Measurements from ENCODE around the gene NPIPA1.
A peak's percentile ranks its signal among the peaks of the same experiment; 100 is the strongest.
"Not testable (repeated sequence)": the region's sequence is repeated elsewhere in the genome, so short reads cannot be mapped to it uniquely, and the experiment has no call there.

NPIPA1 gene

DNA sequence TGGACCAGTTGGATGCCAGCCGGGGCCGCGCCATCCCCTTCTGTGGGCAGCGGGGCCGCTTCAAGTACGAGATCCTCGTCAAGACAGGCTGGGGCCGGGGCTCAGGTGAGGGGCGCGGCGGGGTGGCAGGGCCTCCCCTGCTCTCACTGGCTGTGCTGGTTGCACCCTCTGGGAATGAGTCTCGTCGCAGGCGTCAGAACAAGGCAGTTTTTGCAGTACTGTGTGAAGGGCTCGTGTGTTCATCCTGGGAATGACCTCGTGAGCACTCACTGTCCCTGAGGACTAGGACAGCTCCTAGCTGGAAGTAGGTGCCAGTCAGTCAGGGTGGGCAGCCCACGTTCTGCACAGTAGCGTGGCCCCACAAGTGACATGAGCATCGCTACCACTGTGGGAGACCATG, 6.3 kb upstream of the NPIPA1 start:
- DNase-seq = not testable (repeated sequence)

- not testable (repeated sequence) for DNase-seq
These were observed 4.5 kb upstream of the NPIPA1 start for GRCh38 chr16:14932581-14933375.

GRCh38 chr16:14937994-14938393, 751 bp downstream of the NPIPA1 start:
- DNase-seq = not testable (repeated sequence)

DNA sequence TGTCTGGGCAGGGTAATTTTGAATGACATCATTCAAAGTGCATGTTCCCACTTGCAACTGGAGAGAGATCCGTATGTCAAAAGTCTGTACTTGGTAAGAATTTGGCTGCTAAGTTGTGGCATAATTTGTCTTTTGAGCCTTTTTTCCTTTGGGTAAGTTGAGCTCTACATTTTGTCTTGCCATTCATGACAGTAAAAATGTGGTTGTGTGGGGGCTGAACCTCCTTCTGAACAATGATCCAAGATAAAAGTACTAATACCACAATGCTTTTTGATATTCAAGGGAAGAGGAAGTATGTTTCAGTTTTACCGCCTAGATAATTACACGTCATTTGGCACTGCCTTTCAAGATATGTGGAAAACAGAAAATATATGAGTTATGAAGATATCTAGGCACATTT, 5.4 kb downstream of the NPIPA1 start:
- not testable (repeated sequence) for DNase-seq

- no peak for DNase-seq
These were observed 18.4 kb downstream of the NPIPA1 start for GRCh38 chr16:14955546-14956231.

DNA sequence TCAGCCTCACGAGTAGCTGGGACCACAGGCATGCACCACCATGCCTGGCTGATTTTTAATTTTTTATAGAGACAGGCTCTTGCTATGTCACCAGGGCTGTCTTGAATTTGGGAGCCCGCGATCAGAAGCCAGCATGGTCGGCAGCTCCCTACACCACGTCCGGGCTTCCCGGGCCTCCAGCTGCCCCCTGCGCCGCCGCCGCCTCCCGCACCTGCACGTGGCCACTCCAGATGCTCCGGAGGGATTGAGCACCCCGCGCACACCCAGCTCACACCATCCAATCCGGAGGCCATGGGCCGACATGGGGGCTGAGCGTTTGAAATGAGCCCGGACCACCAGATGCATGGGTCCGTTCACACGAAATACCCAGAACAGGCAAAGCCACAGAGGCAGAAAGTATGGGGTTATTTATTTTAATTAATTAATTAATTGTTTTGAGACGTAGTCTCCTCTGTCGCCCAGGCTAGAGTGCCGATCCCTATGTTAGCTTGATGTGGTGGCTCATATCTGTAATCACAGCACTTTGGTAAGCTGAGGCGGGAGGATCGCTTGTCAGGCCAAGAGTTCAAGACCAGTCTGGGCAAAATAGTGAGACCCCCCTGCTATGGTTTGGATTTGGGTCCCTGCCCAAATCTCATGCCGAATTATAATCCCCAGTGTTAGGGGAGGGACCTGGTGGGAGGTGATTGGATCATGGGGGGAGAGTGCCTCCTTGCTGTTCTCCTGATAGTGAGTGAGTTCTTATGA, 20.5 kb downstream of the NPIPA1 start:
- DNase-seq = no peak

DNA sequence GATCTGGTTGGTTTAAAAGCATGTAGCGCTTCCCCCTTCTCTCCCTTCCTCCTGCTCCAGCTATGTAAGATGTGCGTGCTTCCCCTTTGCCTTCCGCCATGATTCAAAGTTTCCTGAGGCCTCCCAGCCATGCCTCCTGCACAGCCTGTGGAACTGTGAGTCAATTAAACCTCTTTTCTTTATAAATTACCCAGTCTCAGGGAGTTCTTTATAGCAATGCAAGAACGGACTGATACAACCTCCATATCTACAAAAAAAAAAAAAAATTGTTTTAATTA, 21.0 kb downstream of the NPIPA1 start:
- no peak for DNase-seq

- DNase-seq = no peak
These were observed 21.7 kb downstream of the NPIPA1 start for GRCh38 chr16:14958970-14959369.

DNA sequence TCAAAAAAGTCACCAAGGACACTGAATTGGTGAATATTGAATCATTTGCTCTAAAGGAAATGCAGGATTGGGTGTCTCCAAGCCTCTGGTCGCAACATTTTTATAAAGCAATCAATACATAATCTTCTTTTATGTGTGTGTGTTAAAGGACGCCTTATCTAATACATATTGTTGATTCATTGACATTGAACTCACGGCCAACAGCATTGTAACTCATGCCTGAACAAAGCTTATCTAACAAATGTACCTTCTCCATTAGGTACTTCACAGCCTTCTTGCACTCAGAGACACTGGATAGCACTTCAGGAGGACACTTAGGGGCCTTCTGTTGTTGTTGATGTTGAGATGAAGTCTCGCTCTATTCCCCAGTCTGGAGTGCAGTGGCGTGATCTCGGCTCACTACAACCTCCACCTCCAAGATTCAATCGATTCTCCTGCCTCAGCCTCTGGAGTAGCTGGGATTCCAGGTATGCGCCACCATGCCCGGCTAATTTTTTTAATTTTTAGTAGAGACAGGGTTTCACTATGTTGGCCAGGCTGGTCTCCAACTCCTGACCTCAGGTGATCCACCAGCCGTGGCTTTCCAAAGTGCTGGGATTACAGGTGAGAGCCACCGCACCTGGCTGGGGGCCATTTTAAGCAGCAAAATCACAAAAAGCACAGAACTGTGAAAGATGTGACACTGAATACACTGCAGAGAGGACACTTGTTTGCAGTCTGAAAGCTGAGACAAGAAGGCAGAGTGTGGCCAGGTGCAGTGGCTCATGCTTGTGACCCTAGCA, 24.4 kb downstream of the NPIPA1 start:
- no peak for DNase-seq

GRCh38 chr16:14963281-14964173, 26.3 kb downstream of the NPIPA1 start:
- DNase-seq = no peak

- DNase-seq = no peak
These were observed 28.1 kb downstream of the NPIPA1 start for GRCh38 chr16:14965328-14965727.

- not testable (repeated sequence) for DNase-seq
These were observed 32.6 kb downstream of the NPIPA1 start for GRCh38 chr16:14969795-14970194.

DNA sequence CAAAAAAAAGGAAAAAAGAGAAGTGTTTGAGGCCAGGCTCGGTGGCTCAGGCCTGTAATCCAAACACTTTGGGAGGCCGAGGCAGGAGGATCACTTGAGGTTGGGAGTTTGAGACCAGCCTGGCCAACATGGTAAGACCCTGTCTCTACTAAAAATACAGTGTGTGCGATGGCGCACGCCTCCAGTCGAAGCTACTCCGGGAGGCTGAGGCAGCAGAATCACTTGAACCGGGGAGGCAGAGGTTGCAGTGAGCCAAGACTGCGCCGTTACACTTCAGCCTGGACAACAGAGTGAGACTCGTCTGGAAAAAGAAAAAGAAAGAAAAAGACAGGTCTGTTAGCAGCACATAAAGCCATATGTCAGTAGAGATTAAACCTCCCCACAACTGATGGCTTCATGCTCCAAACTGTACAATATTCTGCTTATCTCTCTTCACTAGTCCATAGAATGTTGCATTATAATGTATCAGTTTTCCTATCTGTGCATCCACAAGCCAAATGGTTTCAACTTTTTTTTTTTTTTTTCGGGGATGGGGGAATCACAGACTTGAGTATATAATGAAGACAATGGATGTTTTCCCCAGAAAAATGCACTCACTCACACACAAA, 34.5 kb downstream of the NPIPA1 start:
- not testable (repeated sequence) for DNase-seq

DNA sequence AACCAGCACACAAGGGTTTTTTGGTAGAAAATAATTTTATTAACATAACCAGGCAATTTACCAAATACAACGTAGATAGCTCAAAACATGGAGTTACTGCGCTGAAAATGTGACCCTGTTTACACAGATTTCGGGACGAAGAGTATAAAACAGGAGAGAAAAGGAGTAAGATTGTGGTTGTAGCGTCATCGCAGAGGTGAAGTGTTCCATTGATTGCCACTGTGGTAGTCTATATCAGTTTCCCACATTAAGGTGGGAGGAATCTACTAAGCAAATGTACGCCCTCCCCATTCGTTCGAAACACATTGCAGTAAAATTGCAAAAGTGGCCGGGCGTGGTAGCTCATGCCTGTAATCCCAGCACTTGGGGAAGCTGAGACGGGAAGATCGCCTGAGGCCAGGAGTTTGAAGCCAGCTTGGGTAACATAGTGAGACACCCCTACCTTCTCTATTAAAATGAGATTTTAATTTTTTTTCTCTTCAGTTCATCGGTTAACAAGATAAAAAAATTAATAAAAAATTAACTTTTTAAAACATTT, 36.6 kb downstream of the NPIPA1 start:
- not testable (repeated sequence) for DNase-seq

- not testable (repeated sequence) for DNase-seq
These were observed 37.0 kb downstream of the NPIPA1 start for GRCh38 chr16:14974331-14974655.

GRCh38 chr16:14974656-14975417, 37.6 kb downstream of the NPIPA1 start, which contains the start of gene PDXDC1:
TSS of gene PDXDC1 (plus strand) at chr16:14975026. CDS start at chr16:14975200, 174 bp downstream.
- peak; percentile 98 for DNase-seq

- peak; percentile 67 for DNase-seq
These were observed 38.4 kb downstream of the NPIPA1 start for GRCh38 chr16:14975418-14976194.

DNA sequence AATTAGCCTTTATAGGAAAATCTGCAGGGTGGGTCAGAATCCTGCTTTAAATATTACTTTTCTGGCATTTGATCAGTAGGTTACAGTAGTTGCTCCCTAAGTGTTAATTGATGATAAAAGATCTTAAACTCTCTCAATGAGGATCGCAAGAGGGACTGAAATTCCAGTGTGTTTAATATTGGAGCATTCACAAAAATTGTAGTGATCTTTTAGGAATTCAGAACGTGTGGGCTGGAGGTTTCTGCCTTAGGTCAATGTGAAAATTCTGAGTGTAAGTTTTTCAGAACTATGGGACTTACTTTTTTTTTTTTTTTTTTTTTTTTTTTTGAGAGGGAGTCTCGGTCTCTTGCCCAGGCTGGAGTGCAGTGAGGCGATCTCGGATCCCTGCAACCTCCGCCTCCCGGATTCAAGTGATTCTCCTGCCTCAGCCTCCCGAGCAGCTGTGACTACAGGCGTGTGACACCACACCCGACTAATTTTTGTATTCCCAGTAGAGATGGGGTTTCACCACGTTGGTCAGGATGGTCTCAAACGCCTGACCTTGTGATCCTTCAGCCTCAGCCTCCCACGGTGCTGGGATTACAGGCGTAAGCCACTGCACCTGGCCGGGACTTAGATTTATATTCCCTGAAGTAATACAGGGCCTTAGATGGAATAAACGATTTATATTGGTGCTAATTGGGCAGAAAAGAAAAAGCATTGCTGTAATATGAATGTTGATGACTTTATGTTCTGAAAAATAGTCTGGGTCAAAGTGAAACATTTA, 39.9 kb downstream of the NPIPA1 start:
- DNase-seq = not testable (repeated sequence)

DNA sequence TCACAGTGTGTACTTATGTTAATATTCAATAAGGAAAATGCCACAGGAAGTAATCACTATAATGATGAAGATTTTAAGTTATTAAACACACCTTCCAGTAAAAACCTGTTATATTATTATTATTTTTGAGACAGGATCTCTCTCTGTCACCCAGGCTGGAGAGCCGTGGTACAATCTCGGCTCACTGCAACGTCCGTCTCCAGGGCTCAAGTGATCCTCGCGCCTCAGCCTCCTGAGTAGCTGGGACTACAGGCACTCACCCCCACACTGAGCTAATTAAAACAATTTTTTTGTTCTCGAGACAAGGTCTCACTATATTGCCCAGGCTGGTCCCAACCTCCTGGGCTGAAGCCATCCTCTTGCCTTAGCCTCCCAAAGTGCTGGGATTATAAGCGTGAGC, 41.0 kb downstream of the NPIPA1 start:
- not testable (repeated sequence) for DNase-seq

All from stimulated activated CD4-positive, alpha-beta T cell treated with anti-CD3 and anti-CD28 coated beads, Interleukin-4, amount 100 ng/mL, for 24 hours (primary cell).